Ovary (tissue), 9 donors: ENCODE data around the gene C15orf62. TPM values are rescaled to one million over a fixed set of nuclear protein-coding genes. Genes with fewer than 3 reads are reported as not detected.

Experiments used
- DNase-seq, 5 donors: peaks; one replicate each; pipeline ENCODE4 v3.0.0-alpha.2; 2019 to 2020
- H3K27ac ChIP-seq, 2 donors: fragments of 200-600 bp; one replicate each; pipeline versions ENCODE4 v1.5.1 to v1.8.0; 2019 to 2022
- H3K27me3 ChIP-seq: fragments of 200-600 bp; one replicate; pipeline ENCODE4 v1.8.0; 2022
- H3K36me3 ChIP-seq: fragments of 200-600 bp; sonication (generic); one replicate; pipeline ENCODE4 v1.5.1; 2019
- H3K4me1 ChIP-seq: one replicate; pipeline ENCODE4 v1.8.1; 2013; ENCODE audit warnings: mild to moderate bottlenecking, moderate library complexity; ENCODE audit not compliant: insufficient read depth
- H3K4me3 ChIP-seq: fragments of 200-600 bp; sonication (generic); one replicate; pipeline ENCODE4 v1.5.1; 2017
- H3K9me3 ChIP-seq, 2 donors: fragments of 200-600 bp in 1 of 2; sonication (generic) in 1 of 2; one replicate each; pipeline versions ENCODE4 v1.5.1 to v1.8.1; 2013 to 2019; ENCODE audit warnings: mild to moderate bottlenecking in 1 of 2, moderate library complexity in 1 of 2
- EP300 ChIP-seq: sonication (generic); formaldehyde crosslinking; IDR thresholded peaks from one replicate; pipeline ENCODE4 v1.6.1; 2017; ENCODE audit warnings: antibody characterized with exemption
- POLR2A ChIP-seq: fragments of 450-650 bp; IDR thresholded peaks from one replicate; pipeline ENCODE4 v1.6.1; 2017; ENCODE audit warnings: antibody characterized with exemption, mild to moderate bottlenecking, moderate library complexity
- WGBS, 3 donors: extraction: QIAGEN DNeasy Blood & Tissue Kit in 1 of 3; methylation state at CpG; one replicate each; pipeline versions ENCODE4 v1.1.5 to v1.1.7; 2013 to 2017; 5-methylcytosine and 5-hydroxymethylcytosine counted together
- intact Hi-C, 4 donors: fragments of 100-400 bp; cut with DNase I; formaldehyde crosslinking; loops; one replicate each; pipeline versions ENCODE4 v1.11.0 to v1.15.1; 2022 to 2023
- polyA plus RNA-seq, 2 donors: library from polyadenylated mRNA; stranded (reverse); fragments of 200-250 nt in 1 of 2; fragments of 350-450 nt in 1 of 2; fragmentation: Illumina TruSeq in 1 of 2; extraction: RNeasy Lipid Tissue Mini Kit (QIAGEN cat#74804) in 1 of 2; gene quantifications; one replicate each; pipeline ENCODE4 v1.2.3, GENCODE V29; 2013 to 2014
- total RNA-seq, 7 donors: library from RNA; depleted of rRNA in 2 of 7; stranded (reverse); fragments of >200 nt in 2 of 7; fragmentation: NEBNext Ultra II Directional in 3 of 7; extraction: Animal tissue kit (Norgen Biotek cat#: 25700) in 3 of 7; gene quantifications; one replicate each; pipeline versions ENCODE4 v1.1.0 to v1.2.4, GENCODE V29; 2016 to 2023
- TF ChIP-seq, protein P1 (sequence below), 3 donors: fragments of 450-650 bp in 2 of 3; fragments of 200-600 bp in 1 of 3; IDR thresholded peaks; one replicate each; pipeline versions ENCODE4 v1.5.1 to v1.8.0; 2016 to 2022; ENCODE audit warnings: antibody characterized with exemption in 3 of 3, mild to moderate bottlenecking in 1 of 3
- donor health status: DM: no; HTN: no; CAD: no; lungs with moderate emphysema.
- donor health status: DM: no; HTN: no; CAD: no.
- donor health status: Bipolar disorder and iron deficiency.
- donor health status: DM: yes; HTN: yes; CAD: no.
- donor health status: DM: no; HTN: no; CAD: no.
- donor health status: DM: yes; HTN: yes; CAD: no.

Gene C15orf62
- total and polyA plus RNA-seq, 9 donors: 0.33 to 1.2 (median 0.67) TPM

- DNase-seq: no peak
- TF ChIP-seq, protein P1, sequence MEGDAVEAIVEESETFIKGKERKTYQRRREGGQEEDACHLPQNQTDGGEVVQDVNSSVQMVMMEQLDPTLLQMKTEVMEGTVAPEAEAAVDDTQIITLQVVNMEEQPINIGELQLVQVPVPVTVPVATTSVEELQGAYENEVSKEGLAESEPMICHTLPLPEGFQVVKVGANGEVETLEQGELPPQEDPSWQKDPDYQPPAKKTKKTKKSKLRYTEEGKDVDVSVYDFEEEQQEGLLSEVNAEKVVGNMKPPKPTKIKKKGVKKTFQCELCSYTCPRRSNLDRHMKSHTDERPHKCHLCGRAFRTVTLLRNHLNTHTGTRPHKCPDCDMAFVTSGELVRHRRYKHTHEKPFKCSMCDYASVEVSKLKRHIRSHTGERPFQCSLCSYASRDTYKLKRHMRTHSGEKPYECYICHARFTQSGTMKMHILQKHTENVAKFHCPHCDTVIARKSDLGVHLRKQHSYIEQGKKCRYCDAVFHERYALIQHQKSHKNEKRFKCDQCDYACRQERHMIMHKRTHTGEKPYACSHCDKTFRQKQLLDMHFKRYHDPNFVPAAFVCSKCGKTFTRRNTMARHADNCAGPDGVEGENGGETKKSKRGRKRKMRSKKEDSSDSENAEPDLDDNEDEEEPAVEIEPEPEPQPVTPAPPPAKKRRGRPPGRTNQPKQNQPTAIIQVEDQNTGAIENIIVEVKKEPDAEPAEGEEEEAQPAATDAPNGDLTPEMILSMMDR (IDR thresholded peaks at IDR 0.05): no peak
- TF ChIP-seq EP300 (no peak), POLR2A (no peak)
- Histone ChIP-seq H3K4me3 (no peak overlapping the region), H3K27me3 (no peaks in the 10 kb centered on the region), H3K9me3 (no peaks in the 10 kb centered on the region), H3K4me1 (no peaks in the 10 kb centered on the region), H3K36me3 (no peaks in the 10 kb centered on the region), H3K27ac (no peak overlapping the region)
- WGBS, 3 donors: 77 to 88% (median 78%) methylated on average over 2 of the region's 2 CpGs
- intact Hi-C loops: no loop called here
Observed at GRCh38 chr15:40723919-40724318, 45.9 kb upstream of the C15orf62 start.

DNA sequence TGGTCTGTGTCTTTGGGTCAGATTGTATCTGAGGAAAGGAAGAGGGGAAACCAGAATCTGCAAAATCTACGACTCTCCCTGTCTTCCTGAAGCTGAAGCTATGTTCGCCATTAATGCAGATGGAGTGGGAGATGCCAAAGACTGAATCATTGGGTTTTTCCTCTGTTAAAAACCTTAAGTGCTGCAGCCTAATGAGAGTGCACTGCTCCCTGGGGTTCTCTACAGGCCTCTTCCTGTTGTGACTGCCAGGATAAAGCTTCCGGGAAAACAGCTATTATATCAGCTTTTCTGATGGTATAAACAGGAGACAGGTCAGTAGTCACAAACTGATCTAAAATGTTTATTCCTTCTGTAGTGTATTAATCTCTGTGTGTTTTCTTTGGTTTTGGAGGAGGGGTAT, 38.7 kb upstream of the C15orf62 start:
- Histone ChIP-seq H3K4me1 (no peaks in the 10 kb centered on the region), H3K27ac (no peak overlapping the region), H3K36me3 (no peaks in the 10 kb centered on the region), H3K4me3 (no peak overlapping the region), H3K27me3 (no peaks in the 10 kb centered on the region), H3K9me3 (no peaks in the 10 kb centered on the region)
- DNase-seq: no peak
- intact Hi-C loops: no loop called here
- 71 to 81% (median 76%) methylated on average over 3 of the region's 3 CpGs for WGBS, 3 donors
- TF ChIP-seq POLR2A: no peak

- H3K27ac ChIP-seq: no peak overlapping the region
- WGBS, 3 donors: 86 to 92% (median 91%) methylated on average over 4 of the region's 4 CpGs
- H3K9me3 ChIP-seq: no peaks in the 10 kb centered on the region
- H3K36me3 ChIP-seq: no peaks in the 10 kb centered on the region
- DNase-seq: no peak
- no peaks in the 10 kb centered on the region for H3K4me1 ChIP-seq
- H3K27me3 ChIP-seq: no peaks in the 10 kb centered on the region
- TF ChIP-seq POLR2A (no peak), EP300 (no peak)
- TF ChIP-seq, protein P1 (IDR thresholded peaks at IDR 0.05): no peak
- intact Hi-C loops: no loop called here
- H3K4me3 ChIP-seq: no peak overlapping the region
Observed at GRCh38 chr15:40736575-40736974, 33.2 kb upstream of the C15orf62 start.

- Histone ChIP-seq H3K27ac (no peak overlapping the region), H3K36me3 (no peaks in the 10 kb centered on the region), H3K27me3 (no peaks in the 10 kb centered on the region), H3K9me3 (no peaks in the 10 kb centered on the region), H3K4me3 (no peak overlapping the region), H3K4me1 (no peaks in the 10 kb centered on the region)
- DNase-seq: no peak
- intact Hi-C loops: no loop called here
- TF ChIP-seq POLR2A (no peak), EP300 (no peak)
- TF ChIP-seq, protein P1 (IDR thresholded peaks at IDR 0.05): no peak
- WGBS, 3 donors: 89 to 98% (median 92%) methylated on average over 3 of the region's 3 CpGs
Observed at GRCh38 chr15:40737048-40737447, 32.7 kb upstream of the C15orf62 start.

DNA sequence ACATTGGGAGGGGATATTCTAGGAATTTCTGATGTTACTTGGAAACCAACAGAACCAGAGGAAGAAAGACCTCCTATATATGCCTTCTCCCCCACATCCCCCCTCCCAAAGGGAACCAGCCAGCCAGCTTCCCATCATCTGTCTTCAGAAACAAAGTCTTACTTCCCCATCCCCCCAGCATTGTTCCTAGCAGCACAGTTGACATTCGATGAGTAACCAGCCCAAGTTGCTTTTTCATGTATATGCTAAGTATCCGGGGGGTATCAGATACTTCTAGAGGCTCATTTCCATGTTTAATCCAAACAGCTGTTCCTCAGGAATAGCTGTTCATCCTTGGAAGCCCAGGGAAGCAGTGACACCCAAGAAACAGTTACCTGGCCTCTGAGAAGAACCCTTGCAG, 30.7 kb upstream of the C15orf62 start:
- Histone ChIP-seq H3K27me3 (no peaks in the 10 kb centered on the region), H3K4me3 (no peak overlapping the region), H3K36me3 (no peaks in the 10 kb centered on the region), H3K27ac (no peak overlapping the region), H3K9me3 (no peaks in the 10 kb centered on the region), H3K4me1 (no peaks in the 10 kb centered on the region)
- intact Hi-C loops: no loop called here
- 36 to 60% (median 37%) methylated on average over 2 of the region's 2 CpGs for WGBS, 3 donors
- TF ChIP-seq EP300 (no peak), POLR2A (no peak)
- TF ChIP-seq, protein P1 (IDR thresholded peaks at IDR 0.05): no peak
- no peak for DNase-seq
